Nephron progenitor cell (in vitro differentiated cells): ENCODE measurements around the gene RBM20.

ENCODE experiments used
- DNase-seq: peaks from one replicate; pipeline ENCODE4 v3.0.0; 2021
- H3K27ac Mint-ChIP-seq: 2 replicates; pipeline ENCODE4 v1.8.0; 2021; ENCODE audit warnings: mild to moderate bottlenecking, moderate library complexity, mixed read lengths
- H3K27me3 Mint-ChIP-seq: 2 replicates; pipeline ENCODE4 v1.8.0; 2021; ENCODE audit warnings: mild to moderate bottlenecking, low read depth, mixed read lengths; ENCODE audit not compliant: poor library complexity
- H3K36me3 Mint-ChIP-seq: 2 replicates; pipeline ENCODE4 v1.8.0; 2021; ENCODE audit warnings: low read depth, mixed read lengths
- H3K4me1 Mint-ChIP-seq: 2 replicates; pipeline ENCODE4 v1.8.0; 2021; ENCODE audit warnings: mixed read lengths
- H3K4me3 Mint-ChIP-seq: 2 replicates; pipeline ENCODE4 v1.8.0; 2021; ENCODE audit warnings: mild to moderate bottlenecking, moderate library complexity, mixed read lengths
- H3K9me3 Mint-ChIP-seq: 2 replicates; pipeline ENCODE4 v1.8.0; 2021; ENCODE audit warnings: mild to moderate bottlenecking, moderate library complexity, mixed read lengths
- CTCF ChIP-seq: fragments of 200-600 bp; sonication (generic); IDR thresholded peaks from 2 replicates; pipeline ENCODE4 v1.5.0; 2021; ENCODE audit warnings: antibody characterized with exemption

Gene RBM20

GRCh38 chr10:110748970-110749369 lies 104.8 kb downstream of the RBM20 start:
- H3K27me3 Mint-ChIP-seq: no peaks in the 10 kb centered on the region
- H3K4me1 Mint-ChIP-seq: peaks cover 4% of the 10 kb centered on the region
- peaks cover 17% of the 10 kb centered on the region for H3K9me3 Mint-ChIP-seq
- no peak for TF ChIP-seq CTCF
- H3K36me3 Mint-ChIP-seq: peaks cover 9% of the 10 kb centered on the region
- H3K27ac Mint-ChIP-seq: no peak overlapping the region
- no peak overlapping the region for H3K4me3 Mint-ChIP-seq
- DNase-seq: no peak

GRCh38 chr10:110750931-110751330 lies 106.8 kb downstream of the RBM20 start:
- Mint-ChIP-seq H3K9me3 (peaks cover 17% of the 10 kb centered on the region), H3K4me1 (peaks cover 15% of the 10 kb centered on the region), H3K36me3 (peaks cover 9% of the 10 kb centered on the region), H3K27ac (no peak overlapping the region), H3K27me3 (no peaks in the 10 kb centered on the region), H3K4me3 (no peak overlapping the region)
- DNase-seq: no peak
- no peak for TF ChIP-seq CTCF

- Mint-ChIP-seq H3K27ac (no peak overlapping the region), H3K4me3 (no peak overlapping the region), H3K9me3 (peaks cover 17% of the 10 kb centered on the region), H3K36me3 (peaks cover 9% of the 10 kb centered on the region), H3K4me1 (peaks cover 21% of the 10 kb centered on the region), H3K27me3 (no peaks in the 10 kb centered on the region)
- no peak for DNase-seq
- no peak for TF ChIP-seq CTCF
These were observed 107.7 kb downstream of the RBM20 start for GRCh38 chr10:110751850-110752249.

GRCh38 chr10:110753462-110753861 lies 109.3 kb downstream of the RBM20 start:
- Mint-ChIP-seq H3K27ac (peak overlapping the region; percentile 29), H3K4me1 (peaks cover 21% of the 10 kb centered on the region), H3K4me3 (no peak overlapping the region), H3K27me3 (no peaks in the 10 kb centered on the region), H3K9me3 (peaks cover 9% of the 10 kb centered on the region), H3K36me3 (peaks cover 9% of the 10 kb centered on the region)
- DNase-seq: no peak
- TF ChIP-seq CTCF: no peak

- H3K27ac Mint-ChIP-seq: no peak overlapping the region
- H3K27me3 Mint-ChIP-seq: no peaks in the 10 kb centered on the region
- no peak for DNase-seq
- peaks cover 21% of the 10 kb centered on the region for H3K4me1 Mint-ChIP-seq
- no peak for TF ChIP-seq CTCF
- peaks cover under 1% of the 10 kb centered on the region for H3K9me3 Mint-ChIP-seq
- no peak overlapping the region for H3K4me3 Mint-ChIP-seq
- peaks cover 1% of the 10 kb centered on the region for H3K36me3 Mint-ChIP-seq
These were observed 110.4 kb downstream of the RBM20 start for GRCh38 chr10:110754375-110755105.

- no peak for DNase-seq
- H3K4me1 Mint-ChIP-seq: peaks cover 21% of the 10 kb centered on the region
- H3K27ac Mint-ChIP-seq: no peak overlapping the region
- H3K36me3 Mint-ChIP-seq: no peaks in the 10 kb centered on the region
- H3K4me3 Mint-ChIP-seq: no peak overlapping the region
- no peaks in the 10 kb centered on the region for H3K9me3 Mint-ChIP-seq
- no peak for TF ChIP-seq CTCF
- H3K27me3 Mint-ChIP-seq: no peaks in the 10 kb centered on the region
These were observed 111.6 kb downstream of the RBM20 start for GRCh38 chr10:110755781-110756180.
